Measurements from ENCODE around the gene BST1. TPM values are rescaled to one million over a fixed set of nuclear protein-coding genes. Genes with fewer than 3 reads are reported as not detected.

BST1 gene
- total and polyA plus RNA-seq, 2 of the 8 experiments (the other 6 are each of a cell fraction or from before 2014, with no cell fraction given), result 0.52 to 0.54 TPM

DNA sequence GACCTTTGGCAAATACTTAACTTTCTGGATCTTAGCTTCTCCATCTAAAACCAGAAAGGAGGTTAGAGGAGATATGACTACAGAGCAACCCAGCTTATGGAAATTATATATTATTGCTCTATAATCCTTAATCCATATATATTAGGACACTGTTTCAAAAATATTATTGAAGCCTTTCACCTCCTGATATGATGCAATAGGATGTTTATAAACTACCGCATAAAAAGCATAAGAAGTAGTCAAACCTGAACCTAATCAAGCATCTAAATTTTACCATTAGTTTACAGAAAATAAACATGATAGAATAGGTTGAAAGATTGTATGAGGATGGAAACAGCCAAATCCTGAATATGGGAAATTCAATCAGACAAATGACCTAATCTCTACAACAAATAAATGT lies 26.8 kb upstream of the BST1 start:
- no peak overlapping the region for H3K18ac ChIP-seq (ENCODE audit: extremely low read depth, low read length)
- H3K4me3 ChIP-seq (ENCODE audit: extremely low read depth in 1 of 4, insufficient read depth in 2 of 4, low read depth in 3 of 4, low read length in 4 of 4), result no peak overlapping the region
- H4K91ac ChIP-seq (replicated peaks; ENCODE audit: insufficient read length, low read length), result no peak overlapping the region
- H4K20me1 ChIP-seq (replicated peaks in 1 of 2; ENCODE audit: control insufficient read depth in 1 of 2, insufficient read depth in 2 of 2, low read length in 2 of 2), result peaks cover 0 to 6% of the 10 kb centered on the region in 2 experiments
- no peaks in the 10 kb centered on the region for H3K9me3 ChIP-seq (ENCODE audit: insufficient read depth in 2 of 2, low read depth in 1 of 2, low read length in 1 of 2)
- H2BK15ac ChIP-seq (ENCODE audit: low read length), result no peak overlapping the region
- H3K79me1 ChIP-seq (ENCODE audit: low read depth, low read length), result no peaks in the 10 kb centered on the region
- no peak overlapping the region for H3K14ac ChIP-seq (ENCODE audit: insufficient read length)
- no peak overlapping the region for H2BK20ac ChIP-seq (ENCODE audit: low read length)
- H2BK12ac ChIP-seq (ENCODE audit: low read depth, low read length), result no peak overlapping the region
- H2BK5ac ChIP-seq (ENCODE audit: low read depth, low read length), result no peak overlapping the region
- no peak overlapping the region for H3K9ac ChIP-seq (replicated peaks in 1 of 4; ENCODE audit: extremely low read depth in 1 of 4, low read depth in 3 of 4, low read length in 3 of 4)
- H3K79me2 ChIP-seq (ENCODE audit: control insufficient read depth in 1 of 2, insufficient read depth in 2 of 2, low read length in 2 of 2), result peaks cover 3 to 85% of the 10 kb centered on the region in 2 experiments; a peak in 3 of 4 replicates
- ChIA-PET CTCF (ENCODE audit: partially characterized antibody) (interaction anchor here (0.6 to 2.7 kb wide), 8 partner anchors 9 to 218 kb away, joined by 3 to 8 read pairs (median 3); no protein-coding TSS in a partner anchor), POLR2A (ENCODE audit: partially characterized antibody) (interaction anchor here (0.7 to 4.8 kb wide), 5 partner anchors 8 to 473 kb away, joined by 3 to 26 read pairs (median 3); partner anchors contain the start of genes FBXL5 and FGFBP2)
- TF ChIP-seq, protein P1, sequence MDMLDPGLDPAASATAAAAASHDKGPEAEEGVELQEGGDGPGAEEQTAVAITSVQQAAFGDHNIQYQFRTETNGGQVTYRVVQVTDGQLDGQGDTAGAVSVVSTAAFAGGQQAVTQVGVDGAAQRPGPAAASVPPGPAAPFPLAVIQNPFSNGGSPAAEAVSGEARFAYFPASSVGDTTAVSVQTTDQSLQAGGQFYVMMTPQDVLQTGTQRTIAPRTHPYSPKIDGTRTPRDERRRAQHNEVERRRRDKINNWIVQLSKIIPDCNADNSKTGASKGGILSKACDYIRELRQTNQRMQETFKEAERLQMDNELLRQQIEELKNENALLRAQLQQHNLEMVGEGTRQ (IDR thresholded peaks at IDR 0.05; ENCODE audit: low read length), result no peak
- TF ChIP-seq BACH1 (IDR thresholded peaks at IDR 0.05; ENCODE audit: low read length), result no peak
- TF ChIP-seq BCL11A (IDR thresholded peaks at IDR 0.05; ENCODE audit: low read depth in 2 of 2, low read length in 2 of 2), result no peak
- no peak overlapping the region for H3K56ac ChIP-seq (replicated peaks; ENCODE audit: insufficient read length, low read depth, low read length)
- no peaks in the 10 kb centered on the region for H3K27me3 ChIP-seq (replicated peaks in 1 of 4; ENCODE audit: control insufficient read depth in 3 of 4, extremely low read depth in 1 of 4, insufficient read depth in 3 of 4, low read length in 3 of 4)
- FAIRE-seq, result no peak
- H3K36me3 ChIP-seq (ENCODE audit: control insufficient read depth in 2 of 4, insufficient read depth in 4 of 4, low read length in 3 of 4), result peaks cover 0 to 7% (median 0%) of the 10 kb centered on the region in 4 experiments; a peak in 1 of 8 replicates
- H3K4me2 ChIP-seq (ENCODE audit: insufficient read depth in 1 of 2, low read depth in 2 of 2, low read length in 2 of 2), result no peak overlapping the region
- no peak overlapping the region for H3K4ac ChIP-seq (replicated peaks; ENCODE audit: insufficient read length, low read depth, low read length)
- no peak overlapping the region for H4K8ac ChIP-seq (ENCODE audit: extremely low read depth, insufficient read depth, low read length)
- H3K27ac ChIP-seq (ENCODE audit: low read depth, low read length), result no peak overlapping the region
- WGBS, 2 experiments (ENCODE audit: extremely low coverage in 1 of 2, insufficient coverage in 1 of 2, insufficient read length in 1 of 2, insufficient replicate concordance in 2 of 2, low coverage in 1 of 2, low lambda C conversion rate in 2 of 2, missing lambda C conversion rate in 1 of 2), result 88% methylated on average over 1 of the region's 1 CpG; no CpG with 5 or more reads in 1 of the 2 experiments
- DNase-seq (ENCODE audit: low read depth in 1 of 2, low spot score in 2 of 2), result no peak
- no peak overlapping the region for H3K23ac ChIP-seq (ENCODE audit: insufficient read length)
- peaks cover 0 to 6% (median 2%) of the 10 kb centered on the region in 4 experiments; a peak in 2 of 7 replicates for H3K4me1 ChIP-seq (replicated peaks in 1 of 4; ENCODE audit: control insufficient read depth in 3 of 4, insufficient read depth in 4 of 4, low read length in 3 of 4)
- H2AK5ac ChIP-seq (ENCODE audit: low read depth, low read length), result no peak overlapping the region
- no peak overlapping the region for H2AFZ ChIP-seq (ENCODE audit: low read length)
- no peak overlapping the region for H4K5ac ChIP-seq (ENCODE audit: insufficient read length, low read depth, low read length)
- no peak overlapping the region for H2BK120ac ChIP-seq (replicated peaks; ENCODE audit: low read depth, low read length)
- H3K23me2 ChIP-seq (ENCODE audit: low read depth, low read length), result no peaks in the 10 kb centered on the region
